Ovary (tissue), 3 donors: ENCODE data around the gene UST.

Experiments used
- EP300 ChIP-seq: sonication (generic); formaldehyde crosslinking; IDR thresholded peaks from one replicate; pipeline ENCODE4 v1.6.1; 2017; ENCODE audit warnings: antibody characterized with exemption
- POLR2A ChIP-seq: fragments of 450-650 bp; IDR thresholded peaks from one replicate; pipeline ENCODE4 v1.6.1; 2017; ENCODE audit warnings: antibody characterized with exemption, mild to moderate bottlenecking, moderate library complexity
- TF ChIP-seq, protein P1 (sequence below), 3 donors: fragments of 450-650 bp in 2 of 3; fragments of 200-600 bp in 1 of 3; IDR thresholded peaks; one replicate each; pipeline versions ENCODE4 v1.5.1 to v1.8.0; 2016 to 2022; ENCODE audit warnings: antibody characterized with exemption in 3 of 3, mild to moderate bottlenecking in 1 of 3
- donor health status: DM: no; HTN: no; CAD: no.

DNA sequence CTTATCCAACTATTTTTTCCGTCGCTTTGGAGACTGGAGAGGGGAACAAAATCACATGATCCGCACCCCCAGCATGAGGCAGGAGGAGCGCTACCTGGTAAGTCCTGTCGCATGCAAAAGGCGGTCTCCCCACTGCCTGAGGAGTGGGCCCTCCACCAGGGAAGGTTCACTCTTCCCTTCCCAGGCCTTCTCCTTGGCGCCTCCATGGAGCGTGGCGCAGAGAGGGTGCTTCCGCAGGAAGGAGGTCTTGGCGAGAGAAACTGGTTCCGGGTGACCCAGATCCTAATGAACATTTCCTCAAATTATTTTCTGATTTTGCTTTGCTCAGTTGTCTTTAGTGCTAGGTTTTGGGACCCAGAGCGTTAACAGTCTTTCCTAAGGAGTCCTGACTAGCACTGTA, 217.6 kb downstream of the UST start:
- TF ChIP-seq, protein P1, sequence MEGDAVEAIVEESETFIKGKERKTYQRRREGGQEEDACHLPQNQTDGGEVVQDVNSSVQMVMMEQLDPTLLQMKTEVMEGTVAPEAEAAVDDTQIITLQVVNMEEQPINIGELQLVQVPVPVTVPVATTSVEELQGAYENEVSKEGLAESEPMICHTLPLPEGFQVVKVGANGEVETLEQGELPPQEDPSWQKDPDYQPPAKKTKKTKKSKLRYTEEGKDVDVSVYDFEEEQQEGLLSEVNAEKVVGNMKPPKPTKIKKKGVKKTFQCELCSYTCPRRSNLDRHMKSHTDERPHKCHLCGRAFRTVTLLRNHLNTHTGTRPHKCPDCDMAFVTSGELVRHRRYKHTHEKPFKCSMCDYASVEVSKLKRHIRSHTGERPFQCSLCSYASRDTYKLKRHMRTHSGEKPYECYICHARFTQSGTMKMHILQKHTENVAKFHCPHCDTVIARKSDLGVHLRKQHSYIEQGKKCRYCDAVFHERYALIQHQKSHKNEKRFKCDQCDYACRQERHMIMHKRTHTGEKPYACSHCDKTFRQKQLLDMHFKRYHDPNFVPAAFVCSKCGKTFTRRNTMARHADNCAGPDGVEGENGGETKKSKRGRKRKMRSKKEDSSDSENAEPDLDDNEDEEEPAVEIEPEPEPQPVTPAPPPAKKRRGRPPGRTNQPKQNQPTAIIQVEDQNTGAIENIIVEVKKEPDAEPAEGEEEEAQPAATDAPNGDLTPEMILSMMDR (IDR thresholded peaks at IDR 0.05) = no peak
- TF ChIP-seq POLR2A (no peak), EP300 (no peak)
